Hepatocyte (in vitro differentiated cells): ENCODE results near the gene TPRN. TPM values are rescaled to one million over a fixed set of nuclear protein-coding genes. Genes with fewer than 3 reads are reported as not detected.

Experiments used
- DNase-seq: peaks from one replicate; pipeline ENCODE4 v3.0.0-alpha.2; 2016; ENCODE audit warnings: low spot score
- H2AFZ ChIP-seq: fragments of 200-600 bp; sonication (generic); 2 replicates; pipeline ENCODE4 v1.6.0; 2016; ENCODE audit warnings: antibody characterized with exemption, mild to moderate bottlenecking
- H3K27ac ChIP-seq: fragments of 200-600 bp; sonication (generic); 2 replicates; pipeline ENCODE4 v1.5.1; 2016; ENCODE audit warnings: mild to moderate bottlenecking
- H3K27me3 ChIP-seq: fragments of 200-600 bp; sonication (generic); 2 replicates; pipeline ENCODE4 v1.6.1; 2016
- H3K36me3 ChIP-seq: fragments of 200-600 bp; sonication (generic); replicated peaks from 2 replicates; pipeline ENCODE4 v1.5.1; 2016; ENCODE audit warnings: low read depth; ENCODE audit not compliant: insufficient read depth
- H3K4me1 ChIP-seq: fragments of 200-600 bp; sonication (generic); 2 replicates; pipeline ENCODE4 v1.5.1; 2016; ENCODE audit warnings: mild to moderate bottlenecking, moderate library complexity; ENCODE audit not compliant: insufficient read depth
- H3K4me2 ChIP-seq: fragments of 200-600 bp; sonication (generic); 2 replicates; pipeline ENCODE4 v1.6.0; 2016
- H3K4me3 ChIP-seq: fragments of 200-600 bp; sonication (generic); 2 replicates; pipeline ENCODE4 v1.5.1; 2016; ENCODE audit warnings: mild to moderate bottlenecking
- H3K79me2 ChIP-seq: fragments of 200-600 bp; sonication (generic); 2 replicates; pipeline ENCODE4 v1.6.0; 2017; ENCODE audit warnings: mild to moderate bottlenecking
- H3K9me2 ChIP-seq: fragments of 200-600 bp; sonication (generic); replicated peaks from 2 replicates; pipeline ENCODE4 v1.6.0; 2017; ENCODE audit warnings: mild to moderate bottlenecking; ENCODE audit not compliant: insufficient read depth
- H3K9me3 ChIP-seq: fragments of 200-600 bp; sonication (generic); 2 replicates; pipeline ENCODE4 v1.5.1; 2016; ENCODE audit warnings: low read depth, mild to moderate bottlenecking
- H4K20me1 ChIP-seq: fragments of 200-600 bp; sonication (generic); 2 replicates; pipeline ENCODE4 v1.6.0; 2016; ENCODE audit warnings: mild to moderate bottlenecking; ENCODE audit not compliant: insufficient read depth, poor library complexity, severe bottlenecking
- CTCF ChIP-seq: fragments of 200-600 bp; sonication (generic); IDR thresholded peaks from 2 replicates; pipeline ENCODE4 v1.5.1; 2016; ENCODE audit warnings: antibody characterized with exemption, mild to moderate bottlenecking; ENCODE audit not compliant: poor library complexity
- EZH2 ChIP-seq: fragments of 200-600 bp; sonication (generic); IDR thresholded peaks from 2 replicates; pipeline ENCODE4 v1.6.1; 2016; ENCODE audit warnings: antibody characterized with exemption, mild to moderate bottlenecking, borderline replicate concordance
- EZH2phosphoT487 ChIP-seq: fragments of 200-600 bp; sonication (generic); IDR thresholded peaks from one replicate; pipeline ENCODE4 v1.6.1; 2018; ENCODE audit warnings: antibody characterized with exemption, mild to moderate bottlenecking, low read depth, moderate library complexity; ENCODE audit not compliant: unreplicated experiment, severe bottlenecking
- WGBS: methylation state at CpG from one replicate; pipeline ENCODE4 v1.1.6; 2016; ENCODE audit warnings: low lambda C conversion rate; ENCODE audit errors: missing lambda C conversion rate; 5-methylcytosine and 5-hydroxymethylcytosine counted together
- polyA plus RNA-seq: library from polyadenylated mRNA; unstranded; fragments of >200 nt; fragmentation: Nextera tagmentation; extraction: Ambion mirVana; gene quantifications from 2 replicates; pipeline ENCODE4 v1.2.1, GENCODE V29; 2016
- total RNA-seq: library from RNA; depleted of rRNA; stranded (reverse); fragments of >200 nt; gene quantifications from 2 replicates; pipeline ENCODE4 v1.2.3, GENCODE V29; 2014

Gene TPRN
- total and polyA plus RNA-seq, 2 experiments from 2014 or later, result 34.4 to 104 TPM

GRCh38 chr9:137163805-137164204, 36.7 kb downstream of the TPRN start:
- H3K9me2 ChIP-seq, result no peaks in the 10 kb centered on the region
- no peak for DNase-seq
- no peaks in the 10 kb centered on the region for H3K36me3 ChIP-seq
- H3K27ac ChIP-seq, result no peak overlapping the region
- H3K4me2 ChIP-seq, result no peak overlapping the region
- no peak for TF ChIP-seq EZH2
- TF ChIP-seq CTCF, result no peak
- no peak for TF ChIP-seq EZH2phosphoT487
- no peak overlapping the region for H3K4me3 ChIP-seq
- no peaks in the 10 kb centered on the region for H3K9me3 ChIP-seq
- peaks cover 95% of the 10 kb centered on the region for H3K27me3 ChIP-seq
- WGBS, result 92% methylated on average over 22 of the region's 22 CpGs
- H4K20me1 ChIP-seq, result no peaks in the 10 kb centered on the region
- peaks cover 19% of the 10 kb centered on the region for H3K4me1 ChIP-seq
- H3K79me2 ChIP-seq, result no peaks in the 10 kb centered on the region
- H2AFZ ChIP-seq, result no peak overlapping the region

GRCh38 chr9:137163365-137163715, 37.2 kb downstream of the TPRN start:
- Histone ChIP-seq H3K36me3 (no peaks in the 10 kb centered on the region), H3K27ac (no peak overlapping the region), H3K9me3 (no peaks in the 10 kb centered on the region), H3K4me3 (no peak overlapping the region), H2AFZ (no peak overlapping the region), H3K4me2 (peak overlapping the region; percentile 78), H3K27me3 (peaks cover 97% of the 10 kb centered on the region), H4K20me1 (no peaks in the 10 kb centered on the region), H3K4me1 (peaks cover 17% of the 10 kb centered on the region), H3K79me2 (no peaks in the 10 kb centered on the region), H3K9me2 (no peaks in the 10 kb centered on the region)
- no peak for DNase-seq
- no peak for TF ChIP-seq EZH2
- TF ChIP-seq EZH2phosphoT487, result no peak
- no peak for TF ChIP-seq CTCF
- 45% methylated on average over 22 of the region's 26 CpGs for WGBS

GRCh38 chr9:137162505-137163364, 37.8 kb downstream of the TPRN start:
- no peaks in the 10 kb centered on the region for H3K36me3 ChIP-seq
- peak; percentile 60 for DNase-seq
- H4K20me1 ChIP-seq, result no peaks in the 10 kb centered on the region
- peak overlapping the region; percentile 78 for H3K4me2 ChIP-seq
- no peak overlapping the region for H3K27ac ChIP-seq
- H3K27me3 ChIP-seq, result peaks cover 98% of the 10 kb centered on the region
- TF ChIP-seq EZH2 (peak; percentile 60), EZH2phosphoT487 (no peak), CTCF (peak; percentile 34)
- H3K9me3 ChIP-seq, result no peaks in the 10 kb centered on the region
- no peaks in the 10 kb centered on the region for H3K9me2 ChIP-seq
- H3K4me1 ChIP-seq, result peaks cover 11% of the 10 kb centered on the region
- H2AFZ ChIP-seq, result peak overlapping the region; percentile 26
- H3K79me2 ChIP-seq, result no peaks in the 10 kb centered on the region
- 9% methylated on average over 46 of the region's 74 CpGs for WGBS
- H3K4me3 ChIP-seq, result no peak overlapping the region
